ENCODE data around the gene FBXL14.

- TF ChIP-seq CTCF (IDR thresholded peaks at IDR 0.05; ENCODE audit: poor library complexity), result no peak
- TF ChIP-seq EZH2 (IDR thresholded peaks at IDR 0.05; ENCODE audit: borderline replicate concordance), result no peak
- no peak for TF ChIP-seq EZH2phosphoT487 (IDR thresholded peaks at IDR 0.05; ENCODE audit: low read depth, severe bottlenecking, unreplicated experiment)
These were observed 26.5 kb downstream of the FBXL14 start for GRCh38 chr12:1567852-1568251.

All from hepatocyte (in vitro differentiated cells).